HG02884 (cell line): Measurements from ENCODE around the gene HDAC9.

Source experiments
- ATAC-seq: cut with Tn5 transposase; IDR thresholded peaks from one replicate; pipeline ENCODE4 v1.9.1; 2021; ENCODE audit warnings: mild to moderate bottlenecking, moderate library complexity; ENCODE audit not compliant: unreplicated experiment

The HDAC9 gene

GRCh38 chr7:18580950-18581349 is 85.4 kb downstream of the HDAC9 start:
- ATAC-seq: no peak

GRCh38 chr7:18583305-18583704 is 87.8 kb downstream of the HDAC9 start:
- ATAC-seq: no peak

- no peak for ATAC-seq
Observed at GRCh38 chr7:18590241-18590640, 94.7 kb downstream of the HDAC9 start.

DNA sequence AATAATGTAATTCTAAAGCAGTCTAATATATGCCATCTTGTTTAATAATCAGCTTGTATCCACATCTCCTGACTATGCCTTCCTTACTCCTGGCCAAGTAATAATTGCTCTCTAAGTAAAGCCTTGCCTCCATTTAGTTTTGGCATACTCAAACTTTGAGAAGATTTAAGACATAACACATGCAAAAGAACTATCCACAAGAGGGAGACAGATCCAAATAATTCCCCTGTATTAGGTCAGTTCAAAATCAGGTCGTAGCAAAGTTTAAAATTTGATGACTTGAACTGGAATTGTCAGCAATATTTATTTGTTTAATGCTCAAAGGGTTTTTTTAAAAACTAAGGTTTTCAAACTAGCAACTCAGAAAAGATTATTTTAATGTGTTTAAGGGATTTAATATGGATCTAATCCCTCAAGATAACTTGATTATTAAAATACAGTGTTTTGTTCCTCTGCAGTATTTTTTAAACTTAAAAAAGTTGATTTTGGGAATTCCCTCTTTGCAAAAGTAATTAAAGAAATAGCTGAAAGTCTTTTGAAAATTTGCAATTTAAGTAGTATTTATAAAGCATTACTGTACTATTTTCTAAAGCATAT is 95.3 kb downstream of the HDAC9 start:
- ATAC-seq: peak; percentile 54

DNA sequence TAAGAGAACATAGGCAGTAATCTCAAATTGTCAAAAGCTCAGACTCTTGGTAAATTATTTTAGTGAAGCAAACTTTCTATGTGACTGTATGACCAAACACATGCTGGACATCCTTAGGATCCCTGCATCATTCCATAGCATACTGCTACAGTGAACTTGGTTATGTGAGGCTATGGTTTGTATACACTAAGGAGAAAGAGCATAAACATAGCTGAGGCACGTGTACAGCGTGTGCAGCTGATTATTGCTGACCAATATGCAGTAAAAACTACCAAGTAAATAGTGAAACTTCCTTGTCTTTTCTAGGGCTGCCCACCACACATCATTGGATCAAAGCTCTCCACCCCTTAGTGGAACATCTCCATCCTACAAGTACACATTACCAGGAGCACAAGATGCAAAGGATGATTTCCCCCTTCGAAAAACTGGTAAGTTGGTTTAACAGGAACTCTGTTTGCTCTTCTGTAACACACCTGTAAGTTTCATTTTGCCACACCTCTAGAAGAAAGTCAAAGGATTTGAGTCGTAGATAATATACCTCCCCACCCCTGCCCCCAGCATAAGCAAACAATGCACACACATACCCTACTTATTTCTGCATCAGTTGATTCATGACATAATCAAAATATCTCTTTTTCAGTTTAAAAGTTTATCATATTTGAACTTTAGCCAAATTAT is 98.2 kb downstream of the HDAC9 start:
- no peak for ATAC-seq

GRCh38 chr7:18597754-18598153 is 102.2 kb downstream of the HDAC9 start:
- ATAC-seq: no peak

DNA sequence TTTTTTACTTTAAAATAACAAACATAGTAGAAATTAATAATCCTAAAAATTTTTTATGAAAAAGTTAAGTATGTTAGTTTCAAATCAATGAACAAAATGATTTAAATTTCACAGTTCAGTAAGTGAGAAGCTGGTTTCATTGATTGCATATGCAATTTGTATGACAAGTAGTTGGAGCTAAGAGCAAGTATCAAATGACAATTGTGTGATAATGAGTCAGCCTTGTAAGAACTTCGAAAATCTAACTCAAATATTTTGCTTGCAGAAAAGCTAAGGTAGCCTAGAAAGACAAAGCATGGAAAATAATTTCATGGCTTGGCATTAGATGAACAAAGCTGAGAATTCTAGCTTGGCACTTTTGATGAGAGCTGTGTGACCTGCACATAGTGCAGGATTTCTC is 111.5 kb downstream of the HDAC9 start:
- ATAC-seq: no peak

- ATAC-seq: peak; percentile 70
Observed at GRCh38 chr7:18610331-18610948, 114.9 kb downstream of the HDAC9 start.

DNA sequence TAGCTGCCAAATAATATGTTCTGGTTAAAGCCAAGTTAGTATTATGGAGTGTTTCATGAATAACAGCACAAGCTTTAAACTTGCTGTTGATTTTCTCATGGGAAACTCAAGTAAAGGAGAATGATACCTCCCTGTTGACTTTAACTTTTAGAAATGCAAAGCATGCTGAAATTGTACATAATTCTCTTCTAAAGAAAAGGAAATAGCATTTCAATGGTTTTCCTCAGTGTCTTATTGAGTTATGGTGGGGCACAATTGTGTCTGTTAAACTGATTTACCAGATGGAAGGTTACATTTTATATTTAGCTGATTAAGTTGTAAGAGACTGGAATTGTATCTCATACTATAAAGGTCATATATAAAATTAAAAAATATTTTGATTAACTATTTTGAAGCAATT is 119.3 kb downstream of the HDAC9 start:
- no peak for ATAC-seq

DNA sequence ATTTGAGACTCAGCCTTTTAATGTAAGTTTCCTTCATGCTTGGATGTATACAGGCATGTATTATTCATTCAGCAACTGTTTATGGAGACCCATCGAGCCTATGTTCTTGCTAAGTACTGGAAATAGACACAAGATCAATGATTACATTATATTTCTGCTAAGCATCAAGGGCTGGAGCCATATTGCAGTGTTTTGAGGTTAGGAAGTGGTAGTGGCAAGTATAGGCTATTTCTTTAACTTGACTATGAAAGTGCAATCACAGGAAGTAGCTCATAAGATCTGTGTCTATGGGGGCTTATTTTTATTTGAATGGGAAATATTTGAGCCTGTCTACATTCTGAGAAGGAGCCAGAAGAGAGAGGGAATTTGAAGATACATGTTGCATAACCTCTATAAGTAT is 123.8 kb downstream of the HDAC9 start:
- ATAC-seq: no peak

GRCh38 chr7:18623389-18623788 is 127.8 kb downstream of the HDAC9 start:
- no peak for ATAC-seq

- ATAC-seq: no peak
Observed at GRCh38 chr7:18624459-18624858, 128.9 kb downstream of the HDAC9 start.

- ATAC-seq: no peak
Observed at GRCh38 chr7:18626086-18626485, 130.5 kb downstream of the HDAC9 start.

GRCh38 chr7:18626717-18627116 is 131.2 kb downstream of the HDAC9 start:
- no peak for ATAC-seq

DNA sequence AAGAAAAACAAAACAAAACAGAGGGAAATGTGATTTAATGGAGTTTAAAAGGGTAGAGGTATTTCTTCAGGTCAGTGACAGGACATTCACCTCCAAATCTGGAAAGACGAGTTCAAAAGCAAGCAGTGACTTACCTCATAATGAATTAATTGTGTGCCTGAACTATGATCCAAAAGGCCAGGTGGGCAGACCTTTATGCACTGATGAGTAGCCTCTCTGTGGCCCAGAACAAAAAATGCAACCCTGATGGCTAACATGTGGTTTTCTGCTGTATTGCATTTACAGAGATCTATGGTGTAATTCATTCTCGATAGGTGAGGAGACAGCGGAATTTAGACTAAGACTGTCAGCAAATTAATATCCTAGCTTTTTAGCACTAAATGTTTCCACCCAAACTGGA is 142.0 kb downstream of the HDAC9 start:
- no peak for ATAC-seq

- no peak for ATAC-seq
Observed at GRCh38 chr7:18638594-18639452, 143.3 kb downstream of the HDAC9 start.

- ATAC-seq: no peak
Observed at GRCh38 chr7:18639711-18640110, 144.2 kb downstream of the HDAC9 start.

- no peak for ATAC-seq
Observed at GRCh38 chr7:18644981-18645380, 149.4 kb downstream of the HDAC9 start.

- ATAC-seq: no peak
Observed at GRCh38 chr7:18647582-18647981, 152.0 kb downstream of the HDAC9 start.

- no peak for ATAC-seq
Observed at GRCh38 chr7:18648849-18649758, 153.6 kb downstream of the HDAC9 start.
